Testis (tissue), 3 donors: ENCODE measurements around the gene MAP2K4. TPM values are rescaled to one million over a fixed set of nuclear protein-coding genes. Genes with fewer than 3 reads are reported as not detected.

Source experiments
- DNase-seq: peaks from one replicate; pipeline ENCODE4 v3.0.0-alpha.2; 2019
- H3K27ac ChIP-seq, 2 donors: fragments of 200-600 bp; sonication (generic); one replicate each; pipeline ENCODE4 v1.5.1; 2019
- H3K27me3 ChIP-seq: fragments of 200-600 bp; sonication (generic); one replicate; pipeline ENCODE4 v1.5.1; 2019
- H3K36me3 ChIP-seq: fragments of 200-600 bp; sonication (generic); one replicate; pipeline ENCODE4 v1.5.1; 2017; ENCODE audit warnings: low read depth; ENCODE audit errors: missing control alignments
- H3K4me1 ChIP-seq: fragments of 200-600 bp; sonication (generic); one replicate; pipeline ENCODE4 v1.5.1; 2019
- H3K4me3 ChIP-seq, 2 donors: fragments of 200-600 bp; sonication (generic); one replicate each; pipeline ENCODE4 v1.5.1; 2017 to 2019
- H3K9me3 ChIP-seq: fragments of 200-600 bp; sonication (generic); one replicate; pipeline ENCODE4 v1.5.1; 2017
- POLR2A ChIP-seq: fragments of 450-650 bp; IDR thresholded peaks from one replicate; pipeline ENCODE4 v1.6.1; 2017; ENCODE audit warnings: antibody characterized with exemption, mild to moderate bottlenecking, moderate library complexity
- WGBS, 2 donors: methylation state at CpG; one replicate each; pipeline ENCODE4 v1.1.5; 2018; 5-methylcytosine and 5-hydroxymethylcytosine counted together
- intact Hi-C: fragments of 100-400 bp; cut with DNase I; formaldehyde crosslinking; loops from one replicate; pipeline ENCODE4 v1.15.1; 2023; ENCODE audit warnings: low total_unique reads
- polyA plus RNA-seq: library from polyadenylated mRNA; stranded (reverse); fragments of 350-450 nt; fragmentation: Illumina TruSeq; extraction: RNeasy Lipid Tissue Mini Kit (QIAGEN cat#74804); gene quantifications from one replicate; pipeline ENCODE4 v1.2.3, GENCODE V29; 2014; ENCODE audit warnings: low read depth, low replicate concordance; ENCODE audit not compliant: insufficient read depth
- total RNA-seq, 2 donors: library from RNA; depleted of rRNA; stranded (reverse); fragments of >200 nt; gene quantifications; one replicate each; pipeline ENCODE4 v1.2.3, GENCODE V29; 2016
- TF ChIP-seq, protein P1 (sequence below), 3 experiments: fragments of 450-650 bp in 2 of 3; fragments of 200-600 bp in 1 of 3; sonication (generic) in 1 of 3; IDR thresholded peaks; one replicate each; pipeline ENCODE4 v1.5.1; 2016 to 2019; ENCODE audit warnings: antibody characterized with exemption in 3 of 3, mild to moderate bottlenecking in 2 of 3, moderate library complexity in 1 of 3

The MAP2K4 gene
- total and polyA plus RNA-seq, 3 donors from 2014 or later, result 22.4 to 47.7 (median 46.3) TPM

DNA sequence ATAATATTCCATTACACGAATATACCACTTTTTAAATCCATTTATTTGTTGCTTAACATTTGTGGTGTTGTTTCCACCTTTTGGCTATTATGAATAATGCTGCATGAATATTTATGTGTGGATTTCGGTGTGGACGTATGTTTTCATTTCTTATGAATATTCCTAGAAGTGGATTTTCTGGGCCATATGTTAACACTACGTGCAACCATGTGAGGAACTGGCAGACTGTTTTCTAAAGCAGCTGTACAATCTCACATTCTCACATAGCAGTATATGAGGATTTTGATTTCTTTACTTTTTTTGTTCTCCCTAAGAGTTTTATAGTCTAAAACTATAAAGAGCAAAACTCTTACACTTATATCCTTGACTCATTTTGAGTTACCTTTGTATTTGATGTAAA lies 143.4 kb downstream of the MAP2K4 start:
- no peak for DNase-seq
- no peak overlapping the region for H3K27ac ChIP-seq
- 91 to 95% methylated on average over 4 of the region's 4 CpGs for WGBS, 2 donors

DNA sequence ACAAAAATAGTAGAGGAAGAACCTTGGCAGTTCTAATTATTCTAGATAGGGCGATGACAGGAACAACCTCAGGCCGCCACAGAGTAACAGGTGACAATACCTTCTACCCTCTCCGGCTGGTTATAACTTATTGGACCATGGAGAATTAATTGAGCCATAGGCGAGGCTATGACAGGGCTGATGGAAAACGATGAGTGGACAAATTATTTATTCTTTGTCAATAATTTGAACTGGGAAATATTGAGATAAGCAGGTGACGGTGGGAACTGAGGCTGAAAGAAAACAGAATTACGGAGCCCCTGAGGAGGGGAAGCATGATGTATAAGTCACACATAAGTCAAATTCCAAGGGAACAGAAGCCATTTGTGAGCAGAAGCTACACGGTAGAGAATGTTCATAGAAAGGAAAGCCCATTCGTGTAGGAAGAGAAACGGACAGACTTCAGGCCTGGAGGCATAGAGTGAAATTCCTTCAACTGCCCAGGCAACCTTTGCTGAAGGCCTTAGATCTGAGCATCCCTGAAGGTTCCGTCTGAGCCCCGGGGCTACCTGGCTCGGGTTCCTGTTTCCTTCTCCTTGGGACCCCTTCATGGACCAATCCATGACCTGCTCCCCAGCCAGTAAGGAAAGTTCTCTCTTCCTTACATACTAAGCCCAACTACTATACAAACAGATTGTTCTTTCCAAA lies 158.1 kb downstream of the MAP2K4 start:
- no peak for DNase-seq
- intact Hi-C loops, result no loop called here
- Histone ChIP-seq H3K27ac (no peak overlapping the region), H3K36me3 (no peaks in the 10 kb centered on the region), H3K4me1 (no peaks in the 10 kb centered on the region), H3K9me3 (no peaks in the 10 kb centered on the region), H3K4me3 (no peak overlapping the region), H3K27me3 (no peaks in the 10 kb centered on the region)
- 91 to 94% methylated on average over 13 of the region's 13 CpGs for WGBS, 2 donors
- TF ChIP-seq, protein P1, sequence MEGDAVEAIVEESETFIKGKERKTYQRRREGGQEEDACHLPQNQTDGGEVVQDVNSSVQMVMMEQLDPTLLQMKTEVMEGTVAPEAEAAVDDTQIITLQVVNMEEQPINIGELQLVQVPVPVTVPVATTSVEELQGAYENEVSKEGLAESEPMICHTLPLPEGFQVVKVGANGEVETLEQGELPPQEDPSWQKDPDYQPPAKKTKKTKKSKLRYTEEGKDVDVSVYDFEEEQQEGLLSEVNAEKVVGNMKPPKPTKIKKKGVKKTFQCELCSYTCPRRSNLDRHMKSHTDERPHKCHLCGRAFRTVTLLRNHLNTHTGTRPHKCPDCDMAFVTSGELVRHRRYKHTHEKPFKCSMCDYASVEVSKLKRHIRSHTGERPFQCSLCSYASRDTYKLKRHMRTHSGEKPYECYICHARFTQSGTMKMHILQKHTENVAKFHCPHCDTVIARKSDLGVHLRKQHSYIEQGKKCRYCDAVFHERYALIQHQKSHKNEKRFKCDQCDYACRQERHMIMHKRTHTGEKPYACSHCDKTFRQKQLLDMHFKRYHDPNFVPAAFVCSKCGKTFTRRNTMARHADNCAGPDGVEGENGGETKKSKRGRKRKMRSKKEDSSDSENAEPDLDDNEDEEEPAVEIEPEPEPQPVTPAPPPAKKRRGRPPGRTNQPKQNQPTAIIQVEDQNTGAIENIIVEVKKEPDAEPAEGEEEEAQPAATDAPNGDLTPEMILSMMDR (IDR thresholded peaks at IDR 0.05), result no peak
- no peak for TF ChIP-seq POLR2A

More for the DNA sequence above, 143.4 kb downstream of the MAP2K4 start:
- H3K27me3 ChIP-seq, result no peaks in the 10 kb centered on the region
- intact Hi-C loops, result no loop called here
- TF ChIP-seq, protein P1 (IDR thresholded peaks at IDR 0.05), result no peak
- no peak for TF ChIP-seq POLR2A
- no peaks in the 10 kb centered on the region for H3K36me3 ChIP-seq
- no peak overlapping the region for H3K4me3 ChIP-seq
- H3K9me3 ChIP-seq, result no peaks in the 10 kb centered on the region
- no peaks in the 10 kb centered on the region for H3K4me1 ChIP-seq

DNA sequence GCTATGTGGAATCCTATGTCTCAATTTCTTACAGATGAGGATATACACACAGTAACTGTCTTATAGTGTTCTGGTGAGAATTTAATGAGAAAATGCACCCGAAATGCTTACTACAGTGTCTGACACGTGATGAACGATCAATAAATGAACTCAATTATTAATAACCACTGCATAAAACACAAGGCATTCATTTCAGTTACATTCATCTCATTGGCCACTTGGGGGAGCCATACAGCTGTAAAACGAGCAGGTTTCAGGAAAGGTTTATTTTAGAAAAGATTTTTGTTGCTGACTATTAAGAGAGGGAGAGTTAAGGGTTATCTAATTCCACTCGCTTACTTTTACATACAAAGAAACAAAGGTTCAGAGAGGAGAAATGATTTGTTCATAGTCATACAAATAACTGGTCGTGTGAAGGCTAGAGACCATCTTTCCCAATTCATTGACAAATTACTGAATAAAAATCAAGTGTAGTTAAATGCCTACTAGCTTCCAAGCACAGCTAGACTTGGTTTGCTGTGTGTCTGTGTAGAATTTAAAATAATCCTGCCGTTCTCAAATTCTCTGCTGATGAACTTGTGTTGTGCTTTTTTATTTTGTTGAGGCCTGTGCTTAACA lies 160.1 kb downstream of the MAP2K4 start:
- H3K27me3 ChIP-seq, result no peaks in the 10 kb centered on the region
- TF ChIP-seq, protein P1 (IDR thresholded peaks at IDR 0.05), result peak; percentile 67 to 83 (median 72)
- TF ChIP-seq POLR2A, result no peak
- H3K36me3 ChIP-seq, result no peaks in the 10 kb centered on the region
- 15 to 17% methylated on average over 7 of the region's 7 CpGs for WGBS, 2 donors
- DNase-seq, result peak; percentile 62
- no peak overlapping the region for H3K4me3 ChIP-seq
- no peak overlapping the region for H3K27ac ChIP-seq
- intact Hi-C loops, result no loop called here
- no peaks in the 10 kb centered on the region for H3K4me1 ChIP-seq
- H3K9me3 ChIP-seq, result no peaks in the 10 kb centered on the region

DNA sequence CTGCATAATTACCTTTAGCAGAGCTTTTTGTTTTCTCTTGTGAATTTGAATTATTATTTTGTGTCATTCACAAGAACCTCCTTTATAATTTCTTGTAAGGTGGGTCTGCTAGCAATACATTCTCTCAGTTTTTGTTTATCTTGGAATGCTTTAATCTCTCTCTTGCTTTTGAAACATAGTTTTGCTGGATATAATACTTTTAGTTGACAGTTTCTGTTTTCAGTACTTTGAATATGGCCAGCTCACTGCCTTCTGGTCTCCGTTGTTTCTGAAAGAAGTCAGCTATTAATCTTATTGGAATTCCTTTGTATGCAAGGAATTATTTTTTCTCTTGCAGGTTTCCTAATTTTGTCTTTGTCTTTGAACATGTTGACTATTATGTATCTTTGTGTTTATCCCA lies 167.0 kb downstream of the MAP2K4 start:
- no peak for DNase-seq
- H3K4me1 ChIP-seq, result no peaks in the 10 kb centered on the region
- H3K27ac ChIP-seq, result no peak overlapping the region
- no peaks in the 10 kb centered on the region for H3K27me3 ChIP-seq
- no peak overlapping the region for H3K4me3 ChIP-seq
- intact Hi-C loops, result no loop called here
- no peaks in the 10 kb centered on the region for H3K9me3 ChIP-seq
- WGBS, 2 donors, result 93 to 94% methylated on average over 1 of the region's 1 CpG
- H3K36me3 ChIP-seq, result no peaks in the 10 kb centered on the region
- TF ChIP-seq, protein P1 (IDR thresholded peaks at IDR 0.05), result no peak
- no peak for TF ChIP-seq POLR2A
